ENCODE measurements around the gene DLST.

Gene DLST

GRCh38 chr14:74907744-74908143 lies 26.0 kb downstream of the DLST start:
- CTCF ChIA-PET: interaction anchor here (1.2 to 17.5 kb wide), 9 partner anchors 9 to 298 kb away, joined by 4 to 542 read pairs (median 40); partner anchors contain the start of genes DLST, LTBP2, PROX2 and RPS6KL1
- no peak for DNase-seq (ENCODE audit: extremely low spot score)
- POLR2A ChIA-PET: no interaction called here
- TF ChIP-seq CTCF (IDR thresholded peaks at IDR 0.05; ENCODE audit: control extremely low read depth, extremely low read depth, low read depth, missing control alignments): no peak

- no peak for TF ChIP-seq CTCF (IDR thresholded peaks at IDR 0.05; ENCODE audit: control extremely low read depth, extremely low read depth, low read depth, missing control alignments)
- no peak for DNase-seq (ENCODE audit: extremely low spot score)
- ChIA-PET CTCF (interaction anchor here (1.2 to 17.5 kb wide), 7 partner anchors 14 to 299 kb away, joined by 4 to 542 read pairs (median 81); partner anchors contain the start of genes DLST, LTBP2, PROX2 and RPS6KL1), POLR2A (no interaction called here)
Measured at GRCh38 chr14:74908861-74909341, 27.2 kb downstream of the DLST start.

DNA sequence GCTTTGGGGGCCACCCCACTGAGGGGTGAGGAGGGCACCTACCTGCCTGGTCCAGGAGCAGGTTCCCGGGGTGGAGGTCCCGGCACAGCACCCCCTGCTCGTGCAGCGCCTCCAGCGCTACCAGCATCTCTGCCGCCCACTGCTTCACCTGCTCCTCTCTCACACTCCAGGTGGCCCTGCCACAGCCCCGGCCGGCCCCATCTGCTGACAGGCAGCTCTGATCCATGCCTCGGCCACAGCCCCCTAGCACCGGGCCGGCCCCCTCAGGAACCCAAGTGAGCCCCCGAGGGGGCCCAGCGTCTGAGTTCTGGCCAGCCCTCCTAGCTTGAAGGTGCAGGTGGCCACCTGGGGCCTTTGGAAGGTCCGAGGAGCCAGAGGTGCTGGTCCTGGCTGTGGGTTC lies 27.8 kb downstream of the DLST start:
- no peak for TF ChIP-seq CTCF (IDR thresholded peaks at IDR 0.05; ENCODE audit: control extremely low read depth, extremely low read depth, low read depth, missing control alignments)
- DNase-seq (ENCODE audit: extremely low spot score): no peak
- CTCF ChIA-PET: interaction anchor here (6.1 to 17.5 kb wide), 2 partner anchors 13 to 53 kb away, joined by 81 to 542 read pairs; partner anchors contain the start of gene RPS6KL1
- POLR2A ChIA-PET: no interaction called here

DNA sequence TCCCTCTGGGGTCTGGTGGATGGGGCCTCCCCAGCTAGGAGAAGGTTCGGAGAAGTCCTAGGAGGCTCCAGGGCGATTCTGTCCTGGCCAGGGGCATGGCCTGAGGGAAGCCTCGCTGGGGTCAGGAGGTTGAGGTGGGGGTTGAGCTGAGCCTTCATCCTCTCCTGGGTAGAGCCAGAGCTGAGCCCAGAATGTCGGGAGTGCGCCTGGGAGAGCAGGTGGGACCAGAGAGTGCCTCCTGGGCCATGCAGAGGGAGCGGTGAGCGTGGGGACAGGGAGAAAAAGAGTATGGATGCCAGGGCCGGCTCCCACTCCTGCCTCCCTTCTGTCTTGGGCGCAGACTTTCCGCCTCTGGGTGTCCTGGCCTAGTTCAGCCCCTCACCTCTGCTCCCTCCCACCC lies 28.2 kb downstream of the DLST start:
- POLR2A ChIA-PET: no interaction called here
- TF ChIP-seq CTCF (IDR thresholded peaks at IDR 0.05; ENCODE audit: control extremely low read depth, extremely low read depth, low read depth, missing control alignments): no peak
- DNase-seq (ENCODE audit: extremely low spot score): no peak
- CTCF ChIA-PET: interaction anchor here (17.5 kb wide), 1 partner anchor 53 kb away, joined by 542 read pairs; no protein-coding TSS in a partner anchor

DNA sequence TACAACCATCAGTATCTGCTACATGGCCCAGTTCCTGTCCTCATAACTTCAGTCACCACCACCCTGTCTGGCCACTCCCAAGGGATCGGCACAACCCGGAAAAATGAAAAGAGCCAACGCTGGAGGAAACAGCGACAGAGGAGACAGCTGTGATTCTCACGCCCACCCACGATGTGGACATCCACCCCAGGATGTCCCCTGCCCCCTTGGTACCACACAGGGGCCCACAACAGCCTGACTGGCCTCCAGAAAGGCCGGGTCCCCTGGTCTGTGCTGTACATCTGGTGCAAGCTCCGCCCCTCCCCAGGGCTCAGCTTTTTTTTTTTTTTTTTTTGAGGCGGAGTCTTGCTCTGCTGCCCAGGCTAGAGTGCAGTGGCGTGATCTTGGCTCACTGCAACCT lies 28.8 kb downstream of the DLST start:
- CTCF ChIA-PET: interaction anchor here (2.1 to 17.5 kb wide), 2 partner anchors 54 to 178 kb away, joined by 11 to 542 read pairs; no protein-coding TSS in a partner anchor
- DNase-seq (ENCODE audit: extremely low spot score): no peak
- TF ChIP-seq CTCF (IDR thresholded peaks at IDR 0.05; ENCODE audit: control extremely low read depth, extremely low read depth, low read depth, missing control alignments): no peak
- POLR2A ChIA-PET: interaction anchor here (0.6 kb wide), 1 partner anchor 24 kb away, joined by 3 read pairs; no protein-coding TSS in a partner anchor

DNA sequence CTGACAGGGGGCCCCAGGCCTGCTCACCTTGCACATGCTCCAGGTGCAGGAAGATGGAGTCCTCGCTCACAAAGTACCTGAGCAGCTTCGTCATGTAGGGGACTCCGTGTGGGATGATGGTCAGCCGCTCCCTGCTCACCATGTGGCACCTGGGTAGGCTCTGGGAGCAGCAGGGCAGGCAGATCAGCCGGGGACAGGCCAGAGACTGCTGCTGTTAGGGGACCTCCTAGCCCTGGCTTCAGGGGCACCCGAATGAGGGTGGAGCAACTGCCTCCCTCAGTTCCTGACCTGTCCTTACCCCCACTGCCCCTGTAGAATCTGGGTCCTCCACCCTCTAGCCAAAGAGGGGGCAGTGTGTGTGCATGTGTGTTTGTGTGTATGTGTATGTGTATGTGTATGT lies 29.5 kb downstream of the DLST start:
- TF ChIP-seq CTCF (IDR thresholded peaks at IDR 0.05; ENCODE audit: control extremely low read depth, extremely low read depth, low read depth, missing control alignments): no peak
- CTCF ChIA-PET: interaction anchor here (2.1 to 17.5 kb wide), 2 partner anchors 55 to 177 kb away, joined by 11 to 542 read pairs; no protein-coding TSS in a partner anchor
- POLR2A ChIA-PET: no interaction called here
- DNase-seq (ENCODE audit: extremely low spot score): no peak

Data from GM10248 (cell line).